DOHH2 (cell line): ENCODE measurements around the gene SEMA6C.
A peak's percentile ranks its signal among the peaks of the same experiment; 100 is the strongest.

Experiments used
- H3F3A ChIP-seq: fragments of 200-600 bp; sonication (generic), shearing (Covaris generic); 2 replicates; pipeline ENCODE4 v1.6.0; 2016; ENCODE audit warnings: antibody characterized with exemption, mild to moderate bottlenecking; ENCODE audit not compliant: control insufficient read depth, insufficient read depth
- H3K27ac ChIP-seq: fragments of 200-600 bp; sonication (generic); 2 replicates; pipeline ENCODE4 v1.5.1; 2014; ENCODE audit warnings: low read depth, mild to moderate bottlenecking, low read length, moderate library complexity
- H3K27me3 ChIP-seq: fragments of 200-600 bp; sonication (generic); 2 replicates; pipeline ENCODE4 v1.6.1; 2014; ENCODE audit warnings: mild to moderate bottlenecking, low read length, mixed read lengths; ENCODE audit not compliant: control insufficient read depth
- H3K36me3 ChIP-seq: fragments of 200-600 bp; sonication (generic); 2 replicates; pipeline ENCODE4 v1.6.1; 2014; ENCODE audit warnings: mild to moderate bottlenecking, low read length, moderate library complexity, mixed read lengths; ENCODE audit not compliant: control insufficient read depth
- H3K4me1 ChIP-seq: fragments of 200-600 bp; sonication (generic); 2 replicates; pipeline ENCODE4 v1.6.1; 2014; ENCODE audit warnings: mild to moderate bottlenecking, low read length, mixed read lengths; ENCODE audit not compliant: control insufficient read depth
- H3K4me2 ChIP-seq: fragments of 200-600 bp; sonication (generic); 2 replicates; pipeline ENCODE4 v1.6.0; 2014; ENCODE audit warnings: mild to moderate bottlenecking, low read length, moderate library complexity
- H3K4me3 ChIP-seq: fragments of 200-600 bp; sonication (generic); 2 replicates; pipeline ENCODE4 v1.5.1; 2014; ENCODE audit warnings: mild to moderate bottlenecking, low read length, mixed read lengths
- H3K79me2 ChIP-seq: fragments of 200-600 bp; sonication (generic); 2 replicates; pipeline ENCODE4 v1.6.1; 2014; ENCODE audit warnings: mild to moderate bottlenecking, low read length, mixed read lengths; ENCODE audit not compliant: control insufficient read depth
- H3K9me2 ChIP-seq: fragments of 200-600 bp; sonication (generic); replicated peaks from 2 replicates; pipeline ENCODE4 v1.6.1; 2014; ENCODE audit warnings: mild to moderate bottlenecking, low read length, mixed read lengths; ENCODE audit not compliant: control insufficient read depth
- H3K9me3 ChIP-seq: fragments of 200-600 bp; sonication (generic); 2 replicates; pipeline ENCODE4 v1.6.1; 2014; ENCODE audit warnings: antibody characterized with exemption, low read length, mixed read lengths; ENCODE audit not compliant: control insufficient read depth, insufficient read depth
- H4K20me1 ChIP-seq: fragments of 200-600 bp; sonication (generic); 2 replicates; pipeline ENCODE4 v1.6.0; 2014; ENCODE audit warnings: low read depth, mild to moderate bottlenecking, antibody characterized with exemption, low read length, moderate library complexity; ENCODE audit not compliant: control insufficient read depth, insufficient read depth
- CTCF ChIP-seq: fragments of 200-600 bp; sonication (generic); IDR thresholded peaks from one replicate; pipeline ENCODE4 v1.5.1; 2014; ENCODE audit warnings: antibody characterized with exemption, mild to moderate bottlenecking, low read depth, low read length; ENCODE audit not compliant: poor library complexity, severe bottlenecking
- EZH2phosphoT487 ChIP-seq: fragments of 200-600 bp; sonication (generic); IDR thresholded peaks from 2 replicates; pipeline ENCODE4 v1.6.1; 2017; ENCODE audit warnings: borderline replicate concordance, mild to moderate bottlenecking, antibody characterized with exemption, low read length, moderate library complexity, mixed read lengths

The SEMA6C gene

GRCh38 chr1:151135433-151136385 lies 10.7 kb downstream of the SEMA6C start:
- Histone ChIP-seq H3K4me3 (no peak overlapping the region), H3K9me3 (no peaks in the 10 kb centered on the region), H3K36me3 (no peaks in the 10 kb centered on the region), H3K79me2 (no peaks in the 10 kb centered on the region), H3K9me2 (no peaks in the 10 kb centered on the region), H4K20me1 (no peaks in the 10 kb centered on the region), H3F3A (no peaks in the 10 kb centered on the region), H3K27me3 (0 out of 2 replicates have a peak, but pooled peaks cover 3% of the 10 kb centered on the region), H3K27ac (no peak overlapping the region), H3K4me2 (no peak overlapping the region), H3K4me1 (peaks cover 12% of the 10 kb centered on the region)
- TF ChIP-seq CTCF (peak; percentile 45), EZH2phosphoT487 (no peak)

DNA sequence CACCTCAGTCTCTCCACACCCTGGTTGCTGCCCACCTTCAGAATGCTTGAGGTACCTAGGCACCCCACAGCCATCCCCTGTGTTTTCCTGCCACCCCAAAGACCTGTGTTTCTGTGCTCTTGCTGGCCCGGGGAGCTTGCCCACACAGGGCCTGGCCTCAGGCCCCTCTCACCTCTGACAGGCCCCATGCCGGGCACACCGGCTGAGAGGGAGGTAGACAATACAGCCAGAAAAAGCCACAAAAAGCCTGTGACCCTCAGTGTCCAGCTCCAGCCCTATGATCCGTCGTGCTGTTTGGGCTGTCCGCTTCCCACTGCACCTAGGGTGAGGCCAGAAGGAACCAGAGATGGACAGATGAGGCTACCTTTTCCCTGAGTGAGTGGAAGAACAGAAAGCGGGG lies 11.4 kb downstream of the SEMA6C start:
- no peak overlapping the region for H3K27ac ChIP-seq
- H3K4me2 ChIP-seq: no peak overlapping the region
- H3K9me3 ChIP-seq: no peaks in the 10 kb centered on the region
- H3K4me1 ChIP-seq: peaks cover 15% of the 10 kb centered on the region
- H3K27me3 ChIP-seq: 0 out of 2 replicates have a peak, but pooled peaks cover 4% of the 10 kb centered on the region
- H4K20me1 ChIP-seq: no peaks in the 10 kb centered on the region
- H3K4me3 ChIP-seq: no peak overlapping the region
- H3K36me3 ChIP-seq: no peaks in the 10 kb centered on the region
- no peak for TF ChIP-seq EZH2phosphoT487
- TF ChIP-seq CTCF: no peak
- H3F3A ChIP-seq: no peaks in the 10 kb centered on the region
- no peaks in the 10 kb centered on the region for H3K9me2 ChIP-seq
- H3K79me2 ChIP-seq: no peaks in the 10 kb centered on the region

GRCh38 chr1:151134396-151134795 lies 12.0 kb downstream of the SEMA6C start:
- Histone ChIP-seq H3K27ac (no peak overlapping the region), H3K4me3 (no peak overlapping the region), H3K36me3 (no peaks in the 10 kb centered on the region), H4K20me1 (no peaks in the 10 kb centered on the region), H3K79me2 (no peaks in the 10 kb centered on the region), H3K4me1 (peaks cover 15% of the 10 kb centered on the region), H3K27me3 (0 out of 2 replicates have a peak, but pooled peaks cover 4% of the 10 kb centered on the region), H3F3A (no peaks in the 10 kb centered on the region), H3K4me2 (no peak overlapping the region), H3K9me3 (no peaks in the 10 kb centered on the region), H3K9me2 (no peaks in the 10 kb centered on the region)
- TF ChIP-seq CTCF (no peak), EZH2phosphoT487 (no peak)
